HepG2 (cell line): ENCODE results near the gene MICAL3. TPM values are rescaled to one million over a fixed set of nuclear protein-coding genes. Genes with fewer than 3 reads are reported as not detected.

ENCODE experiments used
- AKAP8 ChIP-seq: sonication (generic); formaldehyde crosslinking; IDR thresholded peaks from 2 replicates; pipeline ENCODE4 v1.5.1; 2020; ENCODE audit warnings: mild to moderate bottlenecking, missing genetic modification reagents
- ARNTL ChIP-seq: sonication (generic); formaldehyde crosslinking; IDR thresholded peaks from 2 replicates; pipeline ENCODE4 v1.4.0; 2020; ENCODE audit warnings: mild to moderate bottlenecking, missing genetic modification reagents
- CENPBD1 ChIP-seq: sonication (generic); formaldehyde crosslinking; IDR thresholded peaks from 2 replicates; pipeline ENCODE4 v1.8.0; 2022; ENCODE audit warnings: missing genetic modification reagents, low read depth, mild to moderate bottlenecking, borderline replicate concordance
- DMAP1 ChIP-seq: IDR thresholded peaks from 2 replicates; pipeline ENCODE4 v1.6.1; 2016
- DMTF1 ChIP-seq: sonication (generic); formaldehyde crosslinking; IDR thresholded peaks from 2 replicates; pipeline ENCODE4 v1.4.0; 2020; ENCODE audit warnings: mild to moderate bottlenecking, missing genetic modification reagents
- DPF2 ChIP-seq: sonication (generic); formaldehyde crosslinking; IDR thresholded peaks from 2 replicates; pipeline ENCODE4 v1.4.0; 2020; ENCODE audit warnings: mild to moderate bottlenecking, low read depth, missing genetic modification reagents, borderline replicate concordance
- HNRNPUL1 ChIP-seq: fragments of 200-400 bp; formaldehyde crosslinking; IDR thresholded peaks from 2 replicates; pipeline ENCODE4 v1.6.1; 2017; ENCODE audit warnings: low read depth, mild to moderate bottlenecking, low read length, moderate library complexity
- HOXA7 ChIP-seq: sonication (generic); formaldehyde crosslinking; IDR thresholded peaks from 2 replicates; pipeline ENCODE4 v1.8.1; 2022; ENCODE audit warnings: mild to moderate bottlenecking, missing genetic modification reagents, moderate library complexity
- KAT7 ChIP-seq: IDR thresholded peaks from 2 replicates; pipeline ENCODE4 v1.6.1; 2018; ENCODE audit warnings: borderline replicate concordance, missing compliant biosample characterization
- KDM3A ChIP-seq: IDR thresholded peaks from 2 replicates; pipeline ENCODE4 v1.6.1; 2018; ENCODE audit warnings: low read depth, missing compliant biosample characterization
- NFYC ChIP-seq: IDR thresholded peaks from 2 replicates; pipeline ENCODE4 v1.6.1; 2016; ENCODE audit warnings: missing genetic modification reagents, missing compliant biosample characterization
- PRPF4 ChIP-seq: fragments of 200-400 bp; formaldehyde crosslinking; IDR thresholded peaks from 2 replicates; pipeline ENCODE4 v1.6.1; 2016; ENCODE audit warnings: low read length, low read depth; ENCODE audit not compliant: poor library complexity, severe bottlenecking
- REXO4 ChIP-seq: sonication (generic); formaldehyde crosslinking; IDR thresholded peaks from 2 replicates; pipeline ENCODE4 v1.8.0; 2022; ENCODE audit warnings: missing genetic modification reagents, mild to moderate bottlenecking, borderline replicate concordance
- RFXANK ChIP-seq: IDR thresholded peaks from 2 replicates; pipeline ENCODE4 v1.6.1; 2016
- RORA ChIP-seq: sonication (generic); formaldehyde crosslinking; IDR thresholded peaks from 2 replicates; pipeline ENCODE4 v1.5.0; 2020; ENCODE audit warnings: mild to moderate bottlenecking, missing genetic modification reagents, moderate library complexity
- SIN3B ChIP-seq: fragments of 150-350 bp; IDR thresholded peaks from 2 replicates; pipeline ENCODE4 v1.6.1; 2014; ENCODE audit warnings: low read length
- TFAP4 ChIP-seq: sonication (generic); IDR thresholded peaks from 2 replicates; pipeline ENCODE4 v1.6.1; 2016; ENCODE audit warnings: low read depth, borderline replicate concordance
- ZBTB34 ChIP-seq: sonication (generic); formaldehyde crosslinking; IDR thresholded peaks from 2 replicates; pipeline ENCODE4 v1.8.0; 2022; ENCODE audit warnings: mild to moderate bottlenecking, missing genetic modification reagents
- ZIK1 ChIP-seq: sonication (generic); formaldehyde crosslinking; IDR thresholded peaks from 2 replicates; pipeline ENCODE4 v1.5.0; 2020; ENCODE audit warnings: mild to moderate bottlenecking, low read depth, missing genetic modification reagents, borderline replicate concordance
- ZMAT3 ChIP-seq: sonication (generic); formaldehyde crosslinking; conservative IDR thresholded peaks from 2 replicates; pipeline ENCODE4 v1.7.0; 2021; ENCODE audit warnings: missing genetic modification reagents
- ZNF207 ChIP-seq: fragments of 450-650 bp; IDR thresholded peaks from 2 replicates; pipeline ENCODE4 v1.6.1; 2016; ENCODE audit warnings: antibody characterized with exemption, borderline replicate concordance
- ZNF432 ChIP-seq: sonication (generic); formaldehyde crosslinking; IDR thresholded peaks from 2 replicates; pipeline ENCODE4 v1.5.0; 2020; ENCODE audit warnings: missing genetic modification reagents, mild to moderate bottlenecking, borderline replicate concordance
- ZNF451 ChIP-seq: sonication (generic); formaldehyde crosslinking; IDR thresholded peaks from 2 replicates; pipeline ENCODE4 v1.5.0; 2020; ENCODE audit warnings: mild to moderate bottlenecking, missing genetic modification reagents
- ZNF816 ChIP-seq: sonication (generic); formaldehyde crosslinking; IDR thresholded peaks from 2 replicates; pipeline ENCODE4 v1.8.0; 2022; ENCODE audit warnings: missing genetic modification reagents, mild to moderate bottlenecking, borderline replicate concordance
- ZSCAN22 ChIP-seq: sonication (generic); formaldehyde crosslinking; IDR thresholded peaks from 2 replicates; pipeline ENCODE4 v1.4.0; 2020; ENCODE audit warnings: mild to moderate bottlenecking, missing genetic modification reagents
- polyA plus RNA-seq, 8 experiments: library from polyadenylated mRNA; depleted of rRNA in 3 of 8; stranded (reverse) in 7 of 8; unstranded in 1 of 8; fragments of >200 nt; fragmentation: Illumina TruSeq in 4 of 8; extraction: Trizol in 4 of 8; gene quantifications; 2 replicates each; pipeline versions ENCODE4 v1.2.1 to v1.2.3, GENCODE V29; 2011 to 2016; ENCODE audit warnings: low read depth in 4 of 8, missing spikeins in 1 of 8, mixed read lengths in 1 of 8; ENCODE audit not compliant: insufficient read depth in 1 of 8
- total RNA-seq, 5 experiments: library from RNA; depleted of rRNA; stranded (reverse); fragments of >200 nt; fragmentation: Illumina TruSeq; extraction: Trizol; gene quantifications; 2 replicates each; pipeline ENCODE4 v1.2.3, GENCODE V29; 2016; ENCODE audit warnings: low read depth in 1 of 5

Gene MICAL3
- total and polyA plus RNA-seq, 2 of the 13 experiments (the other 11 are each of a cell fraction or from before 2014, with no cell fraction given) = 5.3 to 12.5 TPM

- TF ChIP-seq TFAP4 (no peak; the same call in 1 of the 2 replicates), ZNF432 (CRISPR knock-in tag) (no peak), ZMAT3 (CRISPR knock-in tag) (no peak; the same call in 1 of the 2 replicates), ZSCAN22 (CRISPR knock-in tag) (no peak), RFXANK (CRISPR knock-in tag) (no peak), ZIK1 (no peak), AKAP8 (CRISPR knock-in tag) (no peak), CENPBD1 (CRISPR knock-in tag) (no peak), HNRNPUL1 (no peak), DPF2 (CRISPR knock-in tag) (no peak), ZNF816 (CRISPR knock-in tag) (peak; percentile 54; the same call in 1 of the 2 replicates), REXO4 (no peak), DMAP1 (CRISPR knock-in tag) (peak; percentile 19; the same call in 1 of the 2 replicates), HOXA7 (CRISPR knock-in tag) (no peak), ARNTL (CRISPR knock-in tag) (no peak; the same call in 1 of the 2 replicates), RORA (CRISPR knock-in tag) (no peak), ZNF207 (no peak), KDM3A (CRISPR knock-in tag) (peak; percentile 87; the same call in 1 of the 2 replicates), PRPF4 (no peak), DMTF1 (no peak), NFYC (CRISPR knock-in tag) (peak; percentile 92), ZNF451 (CRISPR knock-in tag) (peak; percentile 64; the same call in 1 of the 2 replicates), ZBTB34 (no peak), SIN3B (no peak), KAT7 (CRISPR knock-in tag) (no peak)
Measured at GRCh38 chr22:18001040-18001893, 23.1 kb downstream of the MICAL3 start (continued).
